ENCODE data around the gene ECE1.

DNA sequence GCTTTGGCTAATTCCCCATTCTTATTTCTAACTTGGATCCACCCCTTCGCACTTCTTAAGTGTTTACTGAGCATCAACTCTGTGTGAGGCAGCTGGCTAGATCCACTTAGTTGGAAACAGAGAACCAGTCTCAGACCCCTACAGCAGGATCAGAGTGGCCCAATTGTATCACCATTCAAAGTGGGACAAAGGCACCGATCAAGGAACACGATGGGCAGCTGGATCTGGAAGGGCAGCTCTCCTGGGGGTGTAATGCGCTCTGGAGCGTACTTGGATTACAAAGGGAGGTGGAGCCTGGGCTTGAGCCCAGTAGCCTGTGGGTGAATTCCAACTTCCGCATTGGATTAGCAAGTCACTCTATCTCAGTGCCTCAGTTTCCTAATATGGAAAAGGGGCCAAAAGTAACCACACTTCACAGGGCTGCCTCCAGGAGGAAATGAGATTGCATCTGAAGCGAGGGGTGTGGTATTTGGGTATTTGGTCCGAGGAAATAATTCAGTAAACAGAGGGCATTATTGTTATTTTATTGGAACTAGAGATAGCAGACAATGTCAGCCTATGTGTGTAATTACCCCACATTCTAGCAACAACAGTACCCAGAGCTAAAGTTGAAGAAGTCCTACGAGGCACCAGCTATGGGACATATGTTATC lies 11.9 kb downstream of the ECE1 start:
- TF ChIP-seq FOXA1 (IDR thresholded peaks at IDR 0.05) (no peak), HDGF (IDR thresholded peaks at IDR 0.05; ENCODE audit: borderline replicate concordance) (no peak), SP1 (IDR thresholded peaks at IDR 0.05) (no peak), FOXK2 (IDR thresholded peaks at IDR 0.05) (no peak)

All from HEK293T (cell line).